ENCODE data around the gene USP40. TPM values are rescaled to one million over a fixed set of nuclear protein-coding genes. Genes with fewer than 3 reads are reported as not detected.

The USP40 gene
- total RNA-seq, 1 donor from 2014 or later, result 20.9 TPM

DNA sequence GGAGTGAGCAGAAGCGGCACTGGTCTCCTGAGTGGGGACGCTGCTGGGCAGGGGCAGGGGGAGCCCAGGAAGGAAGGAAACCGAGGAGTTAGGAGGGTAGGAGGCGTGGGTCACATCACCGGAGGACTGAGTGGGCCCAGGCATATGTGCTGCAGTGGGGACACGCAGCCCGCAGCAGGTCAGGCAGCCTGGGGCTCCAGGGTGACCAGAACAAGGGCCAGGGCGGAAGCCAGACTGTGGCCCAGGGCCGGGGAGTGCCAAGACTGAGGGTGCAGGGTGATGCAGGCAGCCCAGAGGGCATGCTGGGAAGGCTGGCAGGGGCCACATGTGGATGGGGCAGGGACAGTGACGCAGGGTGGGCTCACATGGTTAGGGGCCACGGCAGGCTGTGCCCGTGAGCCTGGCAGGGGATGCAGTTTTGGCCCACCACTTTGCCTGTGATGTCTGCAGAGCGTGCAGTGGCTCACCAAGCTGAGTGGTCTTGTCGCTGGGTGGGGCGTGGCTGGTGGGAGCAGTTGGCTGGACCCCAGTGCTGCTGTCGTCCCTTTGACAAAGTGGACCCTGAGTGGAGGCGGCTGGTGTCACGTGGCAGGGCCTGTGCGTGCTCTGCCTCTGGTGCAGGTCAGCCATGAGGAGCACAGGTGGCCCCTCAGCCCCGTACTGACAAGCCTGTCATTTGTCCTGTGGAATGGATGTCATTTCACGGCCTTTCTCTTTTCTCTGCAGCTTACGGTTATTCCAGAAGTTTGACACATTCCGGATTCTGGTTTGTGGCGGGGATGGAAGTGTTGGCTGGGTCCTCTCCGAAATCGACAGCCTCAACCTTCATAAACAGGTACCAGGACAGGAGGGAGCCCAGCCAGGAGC, 125.2 kb downstream of the USP40 start:
- Histone ChIP-seq H3K9me3 (ENCODE audit: control insufficient read depth in 3 of 3, low read length in 3 of 3) (no peaks in the 10 kb centered on the region), H3K27me3 (ENCODE audit: control insufficient read depth in 3 of 3, insufficient read depth in 3 of 3, low read length in 3 of 3) (no peaks in the 10 kb centered on the region), H3K27ac (ENCODE audit: low read depth, low read length) (peak overlapping the region; percentile 31), H3K4me1 (ENCODE audit: control insufficient read depth in 3 of 3, insufficient read depth in 3 of 3, low read length in 3 of 3) (peaks cover 39 to 81% (median 46%) of the 10 kb centered on the region in 3 donors), H3K4me3 (ENCODE audit: low read length in 3 of 3) (no peak overlapping the region), H3K9ac (ENCODE audit: low read depth in 1 of 3, low read length in 3 of 3) (peak overlapping the region in 1 of 3 donors; percentile 16), H3K36me3 (ENCODE audit: control insufficient read depth in 3 of 3, insufficient read depth in 3 of 3, low read length in 3 of 3) (peaks cover 67 to 91% (median 79%) of the 10 kb centered on the region in 3 donors)

DNA sequence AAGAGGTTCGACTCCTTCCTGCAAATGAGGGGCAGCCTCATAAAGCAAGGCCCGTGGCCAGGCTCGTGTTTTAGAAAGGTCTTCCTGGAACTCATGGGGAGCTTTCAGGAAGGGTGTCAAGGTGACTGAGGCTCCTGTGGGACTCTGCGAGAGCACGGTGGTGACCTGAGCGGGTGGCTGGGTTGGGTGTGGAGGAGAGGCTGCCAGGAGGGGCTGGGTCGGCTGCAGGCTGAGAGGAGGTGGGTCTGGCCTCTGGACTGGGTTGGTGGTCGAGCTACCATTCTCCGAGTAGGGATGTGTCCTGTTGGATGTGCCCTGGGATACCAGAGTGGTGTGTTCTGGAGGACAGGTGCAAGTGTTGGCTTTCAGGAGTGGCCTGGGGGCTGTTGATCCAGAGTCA, 125.9 kb downstream of the USP40 start:
- H3K4me3 ChIP-seq (ENCODE audit: low read length in 3 of 3), result no peak overlapping the region
- peaks cover 46 to 88% (median 52%) of the 10 kb centered on the region in 3 donors for H3K4me1 ChIP-seq (ENCODE audit: control insufficient read depth in 3 of 3, insufficient read depth in 3 of 3, low read length in 3 of 3)
- peak overlapping the region in 1 of 3 donors; percentile 33 for H3K9ac ChIP-seq (ENCODE audit: low read depth in 1 of 3, low read length in 3 of 3)
- peaks cover 66 to 91% (median 78%) of the 10 kb centered on the region in 3 donors for H3K36me3 ChIP-seq (ENCODE audit: control insufficient read depth in 3 of 3, insufficient read depth in 3 of 3, low read length in 3 of 3)
- no peaks in the 10 kb centered on the region for H3K27me3 ChIP-seq (ENCODE audit: control insufficient read depth in 3 of 3, insufficient read depth in 3 of 3, low read length in 3 of 3)
- peak overlapping the region; percentile 31 for H3K27ac ChIP-seq (ENCODE audit: low read depth, low read length)
- H3K9me3 ChIP-seq (ENCODE audit: control insufficient read depth in 3 of 3, low read length in 3 of 3), result no peaks in the 10 kb centered on the region

DNA sequence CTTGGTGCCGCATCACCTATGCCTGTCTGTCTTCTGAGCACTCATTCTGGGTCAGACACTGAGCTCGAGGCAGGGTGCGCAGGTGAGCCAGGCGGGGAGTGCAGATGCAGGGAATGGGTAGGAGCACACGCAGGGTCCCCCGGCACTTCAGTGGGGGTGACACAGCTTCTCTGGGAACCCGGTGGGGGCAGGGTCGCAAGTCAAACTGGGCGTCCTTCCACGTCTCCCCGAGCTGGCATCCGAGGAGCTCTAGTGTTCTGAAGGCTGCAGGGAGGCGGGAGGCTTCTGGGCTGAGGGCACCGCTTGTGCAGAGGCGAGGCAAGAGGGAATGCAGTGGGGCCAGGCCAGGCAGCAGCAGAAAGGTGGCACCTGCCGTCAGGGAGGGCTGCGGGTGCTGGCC, 126.3 kb downstream of the USP40 start:
- Histone ChIP-seq H3K9me3 (ENCODE audit: control insufficient read depth in 3 of 3, low read length in 3 of 3) (no peaks in the 10 kb centered on the region), H3K27ac (ENCODE audit: low read depth, low read length) (peak overlapping the region; percentile 31), H3K4me1 (ENCODE audit: control insufficient read depth in 3 of 3, insufficient read depth in 3 of 3, low read length in 3 of 3) (peaks cover 50 to 88% (median 56%) of the 10 kb centered on the region in 3 donors), H3K4me3 (ENCODE audit: low read length in 3 of 3) (no peak overlapping the region), H3K36me3 (ENCODE audit: control insufficient read depth in 3 of 3, insufficient read depth in 3 of 3, low read length in 3 of 3) (peaks cover 68 to 91% (median 79%) of the 10 kb centered on the region in 3 donors), H3K27me3 (ENCODE audit: control insufficient read depth in 3 of 3, insufficient read depth in 3 of 3, low read length in 3 of 3) (no peaks in the 10 kb centered on the region), H3K9ac (ENCODE audit: low read depth in 1 of 3, low read length in 3 of 3) (peak overlapping the region in 1 of 3 donors; percentile 33)

DNA sequence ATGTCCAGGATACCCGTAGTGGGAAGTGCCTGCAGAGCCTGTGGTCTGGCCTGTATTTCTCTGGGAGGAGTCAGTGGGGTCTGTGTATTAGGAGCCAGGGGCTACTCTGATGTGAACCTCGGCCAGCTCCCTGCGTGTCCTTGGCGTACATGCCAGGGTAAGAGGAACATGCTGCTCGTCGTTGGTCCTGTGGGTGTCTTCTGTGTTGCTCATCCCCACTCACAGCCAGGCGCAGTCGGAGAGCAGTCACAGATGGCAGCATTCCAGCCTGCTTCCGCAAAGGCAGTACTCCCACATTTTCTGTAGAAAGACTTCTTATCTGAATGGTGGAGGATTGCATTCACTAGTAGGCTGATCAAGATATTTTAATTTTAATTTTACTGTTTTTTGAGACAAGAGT, 127.4 kb downstream of the USP40 start:
- H3K9ac ChIP-seq (ENCODE audit: low read depth in 1 of 3, low read length in 3 of 3), result no peak overlapping the region

DNA sequence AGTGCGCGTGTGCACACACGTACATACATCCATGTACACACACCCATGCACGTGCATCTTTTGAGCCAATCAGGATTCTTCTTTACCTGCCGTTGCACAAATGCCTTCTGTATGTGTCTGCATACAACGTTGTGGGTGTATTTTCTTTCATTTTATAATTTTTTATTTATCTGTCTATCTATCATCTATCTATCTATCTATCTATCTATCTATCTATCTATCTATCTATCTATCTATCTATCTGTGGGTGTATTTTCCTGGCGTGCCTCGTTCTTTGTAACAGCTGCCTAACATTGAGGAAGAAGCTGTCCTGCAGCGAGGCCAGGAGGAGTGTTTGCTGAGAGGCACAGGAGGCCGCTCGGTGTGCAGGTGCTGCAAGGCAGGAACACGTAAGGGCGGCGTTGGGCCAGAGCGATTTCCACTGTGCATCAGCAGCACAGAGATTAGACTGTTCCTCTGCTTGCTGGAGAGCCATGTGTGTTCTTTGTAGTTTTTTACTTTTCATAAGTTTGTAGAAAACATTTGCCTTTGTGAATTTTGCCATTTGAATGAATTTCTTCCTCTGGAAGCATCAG, 127.9 kb downstream of the USP40 start:
- no peak overlapping the region for H3K4me3 ChIP-seq (ENCODE audit: low read length in 3 of 3)
- no peak overlapping the region for H3K9ac ChIP-seq (ENCODE audit: low read depth in 1 of 3, low read length in 3 of 3)
- H3K36me3 ChIP-seq (ENCODE audit: control insufficient read depth in 3 of 3, insufficient read depth in 3 of 3, low read length in 3 of 3), result peaks cover 55 to 85% (median 68%) of the 10 kb centered on the region in 3 donors
- H3K9me3 ChIP-seq (ENCODE audit: control insufficient read depth in 3 of 3, low read length in 3 of 3), result no peaks in the 10 kb centered on the region
- H3K27me3 ChIP-seq (ENCODE audit: control insufficient read depth in 3 of 3, insufficient read depth in 3 of 3, low read length in 3 of 3), result no peaks in the 10 kb centered on the region
- no peak overlapping the region for H3K27ac ChIP-seq (ENCODE audit: low read depth, low read length)
- H3K4me1 ChIP-seq (ENCODE audit: control insufficient read depth in 3 of 3, insufficient read depth in 3 of 3, low read length in 3 of 3), result peaks cover 56 to 90% (median 65%) of the 10 kb centered on the region in 3 donors

More for the DNA sequence above, 127.4 kb downstream of the USP40 start:
- Histone ChIP-seq H3K9me3 (ENCODE audit: control insufficient read depth in 3 of 3, low read length in 3 of 3) (no peaks in the 10 kb centered on the region), H3K36me3 (ENCODE audit: control insufficient read depth in 3 of 3, insufficient read depth in 3 of 3, low read length in 3 of 3) (peaks cover 60 to 90% (median 73%) of the 10 kb centered on the region in 3 donors), H3K4me3 (ENCODE audit: low read length in 3 of 3) (no peak overlapping the region), H3K27me3 (ENCODE audit: control insufficient read depth in 3 of 3, insufficient read depth in 3 of 3, low read length in 3 of 3) (no peaks in the 10 kb centered on the region), H3K27ac (ENCODE audit: low read depth, low read length) (no peak overlapping the region), H3K4me1 (ENCODE audit: control insufficient read depth in 3 of 3, insufficient read depth in 3 of 3, low read length in 3 of 3) (peaks cover 57 to 91% (median 65%) of the 10 kb centered on the region in 3 donors)

DNA sequence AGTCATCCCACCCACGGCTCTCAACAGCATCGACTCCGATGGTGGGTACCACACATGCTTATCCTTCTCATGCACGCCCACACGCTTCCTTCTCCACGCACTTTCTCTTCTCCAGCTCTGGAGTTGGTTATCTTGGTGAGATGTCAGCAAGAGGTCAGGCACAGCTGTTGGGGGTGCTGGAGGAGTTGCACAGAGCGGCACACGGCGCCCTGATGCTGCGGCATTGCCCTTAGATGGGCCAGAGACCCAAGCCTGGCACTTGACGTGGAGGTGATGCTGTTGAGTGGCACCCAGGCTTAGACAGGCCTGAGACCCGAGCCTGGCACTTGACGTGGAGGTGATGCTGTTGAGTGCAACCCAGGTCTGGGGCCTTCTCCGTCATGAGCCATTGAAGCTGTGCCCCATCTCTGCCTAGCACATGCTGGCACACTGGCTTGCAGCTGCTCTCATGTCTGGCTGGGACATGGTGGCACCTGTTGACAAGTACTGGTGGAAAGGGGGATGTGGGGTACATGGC, 129.1 kb downstream of the USP40 start:
- peak overlapping the region in 1 of 3 donors; percentile 15 for H3K4me3 ChIP-seq (ENCODE audit: low read length in 3 of 3)
- H3K4me1 ChIP-seq (ENCODE audit: control insufficient read depth in 3 of 3, insufficient read depth in 3 of 3, low read length in 3 of 3), result peaks cover 55 to 79% (median 59%) of the 10 kb centered on the region in 3 donors

DNA sequence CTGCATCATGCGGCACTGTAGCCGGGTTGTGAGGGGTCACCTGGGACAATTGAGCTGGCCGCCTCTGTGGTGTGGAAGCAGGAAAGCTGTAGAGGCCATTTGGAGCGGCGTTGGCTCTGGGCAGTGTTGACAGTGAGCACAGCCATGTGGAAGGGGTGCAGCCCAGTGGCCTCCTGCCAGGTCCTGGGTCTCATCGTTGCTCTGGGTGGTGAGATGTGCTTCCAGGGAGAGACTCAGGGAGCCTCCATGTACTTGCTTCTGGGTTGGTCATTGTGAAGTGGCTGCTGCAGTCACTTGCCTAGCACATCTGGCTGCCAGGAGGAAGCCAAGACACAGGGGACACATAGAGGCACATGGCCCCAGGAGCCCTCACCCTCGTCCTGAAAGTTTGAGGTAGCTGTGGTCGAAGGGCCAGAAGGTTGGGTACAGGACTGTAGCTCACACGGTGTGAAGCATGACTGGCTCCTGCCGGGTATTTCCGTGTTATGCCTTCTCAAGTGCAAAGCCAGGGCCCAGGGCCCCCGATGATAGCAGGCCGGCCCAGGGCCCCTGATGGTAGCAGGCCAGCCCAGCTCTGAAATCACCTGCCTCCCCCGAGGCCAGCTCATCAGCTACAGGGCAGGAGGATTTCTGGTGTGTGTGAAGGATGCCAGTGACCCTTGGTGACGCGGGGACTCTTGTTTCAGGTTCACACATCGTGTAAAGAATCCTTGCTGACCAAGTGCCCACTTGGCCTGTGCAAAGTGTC, 129.7 kb downstream of the USP40 start:
- Histone ChIP-seq H3K9me3 (ENCODE audit: control insufficient read depth in 3 of 3, low read length in 3 of 3) (no peaks in the 10 kb centered on the region), H3K27me3 (ENCODE audit: control insufficient read depth in 3 of 3, insufficient read depth in 3 of 3, low read length in 3 of 3) (no peaks in the 10 kb centered on the region), H3K36me3 (ENCODE audit: control insufficient read depth in 3 of 3, insufficient read depth in 3 of 3, low read length in 3 of 3) (peaks cover 52 to 73% (median 61%) of the 10 kb centered on the region in 3 donors), H3K4me1 (ENCODE audit: control insufficient read depth in 3 of 3, insufficient read depth in 3 of 3, low read length in 3 of 3) (peaks cover 55 to 76% (median 60%) of the 10 kb centered on the region in 3 donors), H3K9ac (ENCODE audit: low read depth in 1 of 3, low read length in 3 of 3) (peak overlapping the region; percentile 3 to 63 (median 7)), H3K27ac (ENCODE audit: low read depth, low read length) (peak overlapping the region; percentile 36), H3K4me3 (ENCODE audit: low read length in 3 of 3) (no peak overlapping the region)

More for the DNA sequence above, 129.1 kb downstream of the USP40 start:
- Histone ChIP-seq H3K36me3 (ENCODE audit: control insufficient read depth in 3 of 3, insufficient read depth in 3 of 3, low read length in 3 of 3) (peaks cover 52 to 76% (median 65%) of the 10 kb centered on the region in 3 donors), H3K27me3 (ENCODE audit: control insufficient read depth in 3 of 3, insufficient read depth in 3 of 3, low read length in 3 of 3) (no peaks in the 10 kb centered on the region), H3K27ac (ENCODE audit: low read depth, low read length) (peak overlapping the region; percentile 36), H3K9me3 (ENCODE audit: control insufficient read depth in 3 of 3, low read length in 3 of 3) (no peaks in the 10 kb centered on the region), H3K9ac (ENCODE audit: low read depth in 1 of 3, low read length in 3 of 3) (peak overlapping the region in 1 of 3 donors; percentile 33)

DNA sequence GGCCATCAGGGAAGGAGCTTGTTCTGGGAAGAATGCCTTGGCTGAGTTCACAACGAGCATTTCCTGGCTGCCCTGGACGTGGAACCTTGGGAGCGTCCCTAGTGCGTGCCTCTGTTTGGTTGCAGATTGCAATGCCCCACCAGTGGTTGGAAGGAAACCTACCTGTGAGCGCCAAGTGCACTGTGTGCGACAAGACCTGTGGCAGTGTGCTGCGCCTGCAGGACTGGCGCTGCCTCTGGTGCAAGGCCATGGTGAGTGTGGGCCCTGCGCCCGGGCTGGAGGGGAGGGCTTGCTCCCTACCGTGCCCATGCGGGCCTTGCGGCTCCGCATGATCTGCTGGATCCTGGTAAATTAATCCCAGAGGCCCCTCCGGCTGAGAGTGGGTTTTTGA, 130.4 kb downstream of the USP40 start:
- H3K36me3 ChIP-seq (ENCODE audit: control insufficient read depth in 3 of 3, insufficient read depth in 3 of 3, low read length in 3 of 3), result peaks cover 47 to 66% (median 55%) of the 10 kb centered on the region in 3 donors
- no peaks in the 10 kb centered on the region for H3K27me3 ChIP-seq (ENCODE audit: control insufficient read depth in 3 of 3, insufficient read depth in 3 of 3, low read length in 3 of 3)
- H3K9me3 ChIP-seq (ENCODE audit: control insufficient read depth in 3 of 3, low read length in 3 of 3), result no peaks in the 10 kb centered on the region
- H3K9ac ChIP-seq (ENCODE audit: low read depth in 1 of 3, low read length in 3 of 3), result peak overlapping the region; percentile 7 to 63 (median 21)
- peak overlapping the region in 2 of 3 donors; percentile 9 to 17 for H3K4me3 ChIP-seq (ENCODE audit: low read length in 3 of 3)
- H3K4me1 ChIP-seq (ENCODE audit: control insufficient read depth in 3 of 3, insufficient read depth in 3 of 3, low read length in 3 of 3), result peaks cover 55 to 70% (median 60%) of the 10 kb centered on the region in 3 donors
- peak overlapping the region; percentile 70 for H3K27ac ChIP-seq (ENCODE audit: low read depth, low read length)

DNA sequence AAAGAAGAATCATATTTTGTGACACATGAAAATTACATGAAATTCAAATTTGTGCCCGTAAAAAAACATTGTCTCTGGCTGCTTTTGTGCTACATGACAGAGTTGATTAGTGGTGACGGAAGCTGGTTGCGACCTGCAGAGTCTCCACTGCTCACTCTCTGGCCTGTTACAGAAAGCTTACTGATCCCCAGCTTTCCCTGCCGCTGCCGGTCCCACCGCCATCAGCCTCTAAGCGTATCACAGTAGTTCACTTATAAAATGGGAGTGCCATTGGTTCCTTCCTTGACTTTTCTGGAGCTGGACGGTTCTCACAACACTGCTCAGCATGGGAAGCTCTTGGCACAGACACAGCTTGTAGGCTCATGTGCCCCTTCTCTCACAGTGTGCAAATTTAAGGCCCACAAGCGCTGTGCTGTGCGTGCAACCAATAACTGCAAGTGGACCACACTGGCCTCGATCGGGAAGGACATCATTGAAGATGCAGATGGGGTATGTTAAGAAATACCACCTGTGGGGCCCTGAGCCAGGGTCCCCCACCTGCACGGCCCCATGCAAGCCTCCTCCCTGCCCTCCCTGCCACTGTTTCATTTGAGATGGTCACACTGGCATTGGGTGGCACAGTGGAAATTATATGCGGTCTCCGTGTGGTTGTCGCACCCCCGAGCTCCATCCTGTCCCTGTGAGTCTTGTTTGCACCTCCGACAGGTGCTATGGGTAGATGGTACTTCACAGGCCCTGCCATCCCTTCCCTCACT, 131.0 kb downstream of the USP40 start:
- Histone ChIP-seq H3K27me3 (ENCODE audit: control insufficient read depth in 3 of 3, insufficient read depth in 3 of 3, low read length in 3 of 3) (no peaks in the 10 kb centered on the region), H3K4me1 (ENCODE audit: control insufficient read depth in 3 of 3, insufficient read depth in 3 of 3, low read length in 3 of 3) (peaks cover 56 to 69% (median 60%) of the 10 kb centered on the region in 3 donors), H3K27ac (ENCODE audit: low read depth, low read length) (peak overlapping the region; percentile 70), H3K9me3 (ENCODE audit: control insufficient read depth in 3 of 3, low read length in 3 of 3) (no peaks in the 10 kb centered on the region), H3K4me3 (ENCODE audit: low read length in 3 of 3) (peak overlapping the region in 2 of 3 donors; percentile 9 to 17), H3K9ac (ENCODE audit: low read depth in 1 of 3, low read length in 3 of 3) (peak overlapping the region; percentile 21 to 40 (median 40)), H3K36me3 (ENCODE audit: control insufficient read depth in 3 of 3, insufficient read depth in 3 of 3, low read length in 3 of 3) (peaks cover 47 to 61% (median 54%) of the 10 kb centered on the region in 3 donors)

Measured in skeletal muscle tissue (tissue), 4 donors.